Measurements from ENCODE around the gene DEPDC5.
"Not testable (repeated sequence)": the region's sequence is repeated elsewhere in the genome, so short reads cannot be mapped to it uniquely, and the experiment has no call there.

The DEPDC5 gene

GRCh38 chr22:31800065-31800464 is 46.2 kb downstream of the DEPDC5 start:
- Histone ChIP-seq H3K36me3 (ENCODE audit: control insufficient read depth, insufficient read depth, low read length) (peaks cover 32% of the 10 kb centered on the region), H3K4me3 (ENCODE audit: low read length) (no peak overlapping the region), H3K27me3 (ENCODE audit: control insufficient read depth, insufficient read depth, low read length) (no peaks in the 10 kb centered on the region), H3K9ac (ENCODE audit: low read length) (no peak overlapping the region), H3K27ac (ENCODE audit: low read depth, low read length) (no peak overlapping the region), H3K4me1 (ENCODE audit: control insufficient read depth, insufficient read depth, low read length) (no peaks in the 10 kb centered on the region)

- peaks cover 38% of the 10 kb centered on the region for H3K36me3 ChIP-seq (ENCODE audit: control insufficient read depth, insufficient read depth, low read length)
- H3K27ac ChIP-seq (ENCODE audit: low read depth, low read length); H3K4me1 ChIP-seq (ENCODE audit: control insufficient read depth, insufficient read depth, low read length); H3K4me3 ChIP-seq (ENCODE audit: low read length); H3K27me3 ChIP-seq (ENCODE audit: control insufficient read depth, insufficient read depth, low read length); H3K9ac ChIP-seq (ENCODE audit: low read length): not testable (repeated sequence)
Measured at GRCh38 chr22:31800861-31801260, 47.0 kb downstream of the DEPDC5 start.

GRCh38 chr22:31802575-31802974 is 48.8 kb downstream of the DEPDC5 start:
- no peak overlapping the region for H3K9ac ChIP-seq (ENCODE audit: low read length)
- no peaks in the 10 kb centered on the region for H3K27me3 ChIP-seq (ENCODE audit: control insufficient read depth, insufficient read depth, low read length)
- no peaks in the 10 kb centered on the region for H3K4me1 ChIP-seq (ENCODE audit: control insufficient read depth, insufficient read depth, low read length)
- no peak overlapping the region for H3K27ac ChIP-seq (ENCODE audit: low read depth, low read length)
- H3K36me3 ChIP-seq (ENCODE audit: control insufficient read depth, insufficient read depth, low read length), result peaks cover 41% of the 10 kb centered on the region
- no peak overlapping the region for H3K4me3 ChIP-seq (ENCODE audit: low read length)

- H3K4me1 ChIP-seq (ENCODE audit: control insufficient read depth, insufficient read depth, low read length), result no peaks in the 10 kb centered on the region
- H3K4me3 ChIP-seq (ENCODE audit: low read length), result no peak overlapping the region
- H3K27me3 ChIP-seq (ENCODE audit: control insufficient read depth, insufficient read depth, low read length), result no peaks in the 10 kb centered on the region
- H3K36me3 ChIP-seq (ENCODE audit: control insufficient read depth, insufficient read depth, low read length), result peaks cover 36% of the 10 kb centered on the region
- no peak overlapping the region for H3K27ac ChIP-seq (ENCODE audit: low read depth, low read length)
- no peak overlapping the region for H3K9ac ChIP-seq (ENCODE audit: low read length)
Measured at GRCh38 chr22:31806751-31807150, 52.9 kb downstream of the DEPDC5 start.

GRCh38 chr22:31812977-31813605 is 59.3 kb downstream of the DEPDC5 start:
- Histone ChIP-seq H3K27ac (ENCODE audit: low read depth, low read length) (no peak overlapping the region), H3K36me3 (ENCODE audit: control insufficient read depth, insufficient read depth, low read length) (peaks cover 18% of the 10 kb centered on the region), H3K4me3 (ENCODE audit: low read length) (no peak overlapping the region), H3K4me1 (ENCODE audit: control insufficient read depth, insufficient read depth, low read length) (no peaks in the 10 kb centered on the region), H3K27me3 (ENCODE audit: control insufficient read depth, insufficient read depth, low read length) (no peaks in the 10 kb centered on the region), H3K9ac (ENCODE audit: low read length) (no peak overlapping the region)

- H3K27me3 ChIP-seq (ENCODE audit: control insufficient read depth, insufficient read depth, low read length); H3K27ac ChIP-seq (ENCODE audit: low read depth, low read length); H3K4me3 ChIP-seq (ENCODE audit: low read length); H3K9ac ChIP-seq (ENCODE audit: low read length); H3K4me1 ChIP-seq (ENCODE audit: control insufficient read depth, insufficient read depth, low read length): not testable (repeated sequence)
- H3K36me3 ChIP-seq (ENCODE audit: control insufficient read depth, insufficient read depth, low read length), result peaks cover 23% of the 10 kb centered on the region
Measured at GRCh38 chr22:31813898-31814297, 60.1 kb downstream of the DEPDC5 start.

- Histone ChIP-seq H3K27me3 (ENCODE audit: control insufficient read depth, insufficient read depth, low read length) (no peaks in the 10 kb centered on the region), H3K9ac (ENCODE audit: low read length) (no peak overlapping the region), H3K4me3 (ENCODE audit: low read length) (no peak overlapping the region), H3K27ac (ENCODE audit: low read depth, low read length) (no peak overlapping the region), H3K4me1 (ENCODE audit: control insufficient read depth, insufficient read depth, low read length) (no peaks in the 10 kb centered on the region), H3K36me3 (ENCODE audit: control insufficient read depth, insufficient read depth, low read length) (peaks cover 22% of the 10 kb centered on the region)
Measured at GRCh38 chr22:31814942-31815341, 61.1 kb downstream of the DEPDC5 start.

- H3K4me1 ChIP-seq (ENCODE audit: control insufficient read depth, insufficient read depth, low read length); H3K27me3 ChIP-seq (ENCODE audit: control insufficient read depth, insufficient read depth, low read length); H3K27ac ChIP-seq (ENCODE audit: low read depth, low read length); H3K9ac ChIP-seq (ENCODE audit: low read length); H3K4me3 ChIP-seq (ENCODE audit: low read length): not testable (repeated sequence)
- peaks cover 22% of the 10 kb centered on the region for H3K36me3 ChIP-seq (ENCODE audit: control insufficient read depth, insufficient read depth, low read length)
Measured at GRCh38 chr22:31815383-31815814, 61.6 kb downstream of the DEPDC5 start.

- H3K27me3 ChIP-seq (ENCODE audit: control insufficient read depth, insufficient read depth, low read length), result no peaks in the 10 kb centered on the region
Measured at GRCh38 chr22:31816750-31817149, 62.9 kb downstream of the DEPDC5 start.

GRCh38 chr22:31818481-31819392 is 64.9 kb downstream of the DEPDC5 start:
- H3K27ac ChIP-seq (ENCODE audit: low read depth, low read length), result no peak overlapping the region
- H3K36me3 ChIP-seq (ENCODE audit: control insufficient read depth, insufficient read depth, low read length), result peaks cover 36% of the 10 kb centered on the region
- no peak overlapping the region for H3K4me3 ChIP-seq (ENCODE audit: low read length)
- no peak overlapping the region for H3K9ac ChIP-seq (ENCODE audit: low read length)
- H3K27me3 ChIP-seq (ENCODE audit: control insufficient read depth, insufficient read depth, low read length), result no peaks in the 10 kb centered on the region
- no peaks in the 10 kb centered on the region for H3K4me1 ChIP-seq (ENCODE audit: control insufficient read depth, insufficient read depth, low read length)

More at GRCh38 chr22:31816750-31817149, 62.9 kb downstream of the DEPDC5 start:
- Histone ChIP-seq H3K36me3 (ENCODE audit: control insufficient read depth, insufficient read depth, low read length) (peaks cover 31% of the 10 kb centered on the region), H3K27ac (ENCODE audit: low read depth, low read length) (no peak overlapping the region), H3K4me1 (ENCODE audit: control insufficient read depth, insufficient read depth, low read length) (no peaks in the 10 kb centered on the region), H3K9ac (ENCODE audit: low read length) (no peak overlapping the region), H3K4me3 (ENCODE audit: low read length) (no peak overlapping the region)

- Histone ChIP-seq H3K27me3 (ENCODE audit: control insufficient read depth, insufficient read depth, low read length) (no peaks in the 10 kb centered on the region), H3K4me3 (ENCODE audit: low read length) (no peak overlapping the region), H3K36me3 (ENCODE audit: control insufficient read depth, insufficient read depth, low read length) (peaks cover 35% of the 10 kb centered on the region), H3K4me1 (ENCODE audit: control insufficient read depth, insufficient read depth, low read length) (no peaks in the 10 kb centered on the region), H3K9ac (ENCODE audit: low read length) (no peak overlapping the region), H3K27ac (ENCODE audit: low read depth, low read length) (no peak overlapping the region)
Measured at GRCh38 chr22:31820655-31821054, 66.8 kb downstream of the DEPDC5 start.

GRCh38 chr22:31821572-31821971 is 67.8 kb downstream of the DEPDC5 start:
- Histone ChIP-seq H3K9ac (ENCODE audit: low read length) (no peak overlapping the region), H3K4me3 (ENCODE audit: low read length) (no peak overlapping the region), H3K4me1 (ENCODE audit: control insufficient read depth, insufficient read depth, low read length) (no peaks in the 10 kb centered on the region), H3K27ac (ENCODE audit: low read depth, low read length) (no peak overlapping the region), H3K36me3 (ENCODE audit: control insufficient read depth, insufficient read depth, low read length) (peaks cover 36% of the 10 kb centered on the region), H3K27me3 (ENCODE audit: control insufficient read depth, insufficient read depth, low read length) (no peaks in the 10 kb centered on the region)
